A673 (cell line): ENCODE data around the gene CST5. TPM values are rescaled to one million over a fixed set of nuclear protein-coding genes. Genes with fewer than 3 reads are reported as not detected.
"Not testable (repeated sequence)": the region's sequence is repeated elsewhere in the genome, so short reads cannot be mapped to it uniquely, and the experiment has no call there.

Experiments used
- BruUV-seq: library from RNA; stranded (reverse); fragments of 400-500 nt; replicated peaks from 2 replicates; lab custom pipeline; 2021; lab: Mats Ljungman, UMichigan
- CTCF ChIA-PET: fragments of 300-600 bp; sonication (Branson Sonifier 250); formaldehyde crosslinking; loops from one replicate; lab custom pipeline; 2022; ENCODE audit warnings: antibody characterized with exemption; lab: Charles Lee
- POLR2A ChIA-PET: fragments of 300-600 bp; sonication (Branson Sonifier 250); formaldehyde crosslinking; loops from one replicate; lab custom pipeline; 2022; ENCODE audit warnings: antibody characterized with exemption; ENCODE audit not compliant: low non-redundant PET; lab: Charles Lee
- DNase-seq: peaks from one replicate; pipeline ENCODE4 v3.0.0-alpha.2; 2015; ENCODE audit warnings: low spot score
- H3K27ac ChIP-seq: fragments of 200-600 bp; sonication (generic); 2 replicates; pipeline ENCODE4 v1.5.1; 2016; ENCODE audit warnings: mixed run types, low read depth, mild to moderate bottlenecking, mixed read lengths, antibody characterized with exemption, low read length; ENCODE audit not compliant: poor library complexity, severe bottlenecking
- H3K27me3 ChIP-seq: fragments of 200-600 bp; sonication (generic); replicated peaks from 2 replicates; pipeline ENCODE4 v1.6.1; 2017; ENCODE audit warnings: mixed run types, low read depth, mild to moderate bottlenecking, mixed read lengths, antibody characterized with exemption, low read length; ENCODE audit not compliant: insufficient read depth, poor library complexity
- H3K36me3 ChIP-seq: fragments of 200-600 bp; sonication (generic); 2 replicates; pipeline ENCODE4 v1.6.1; 2016; ENCODE audit warnings: mixed run types, mild to moderate bottlenecking, mixed read lengths, antibody characterized with exemption, low read length; ENCODE audit not compliant: insufficient read depth, poor library complexity, severe bottlenecking
- H3K4me1 ChIP-seq: fragments of 200-600 bp; sonication (generic); 2 replicates; pipeline ENCODE4 v1.6.1; 2017; ENCODE audit warnings: mixed run types, mild to moderate bottlenecking, mixed read lengths, antibody characterized with exemption, low read length; ENCODE audit not compliant: insufficient read depth, poor library complexity, severe bottlenecking
- H3K4me3 ChIP-seq: fragments of 200-600 bp; sonication (generic); 2 replicates; pipeline ENCODE4 v1.5.1; 2016; ENCODE audit warnings: low read depth, mixed run types, mild to moderate bottlenecking, mixed read lengths, low read length; ENCODE audit not compliant: poor library complexity, severe bottlenecking
- H3K9me3 ChIP-seq: fragments of 200-600 bp; sonication (generic); 2 replicates; pipeline ENCODE4 v1.6.1; 2016; ENCODE audit warnings: mixed run types, low read depth, mild to moderate bottlenecking, mixed read lengths, antibody characterized with exemption, low read length; ENCODE audit not compliant: poor library complexity, severe bottlenecking
- CTCF ChIP-seq: fragments of 300-800, 200-600 bp; sonication (generic); conservative IDR thresholded peaks from 2 replicates; pipeline ENCODE4 v1.5.1; 2017; ENCODE audit warnings: low read depth, mild to moderate bottlenecking, antibody characterized with exemption, low read length, moderate library complexity, mixed read lengths
- EZH2 ChIP-seq: fragments of 200-600 bp; sonication (generic); IDR thresholded peaks from 2 replicates; pipeline ENCODE4 v1.6.1; 2017; ENCODE audit warnings: borderline replicate concordance, low read depth, mild to moderate bottlenecking, mixed read lengths, antibody characterized with exemption, low read length; ENCODE audit not compliant: poor library complexity, severe bottlenecking
- intact Hi-C: fragments of 100-400 bp; cut with micrococcal nuclease; formaldehyde crosslinking; loops from one replicate; pipeline ENCODE4 v1.10.0; 2022; ENCODE audit not compliant: unreplicated experiment
- total RNA-seq: library from RNA; stranded (reverse); gene quantifications from 2 replicates; pipeline ENCODE4 v1.2.3, GENCODE V29; 2021

CST5 gene
- total RNA-seq, 1 experiment from 2014 or later = not detected

GRCh38 chr20:23835716-23836115, 43.8 kb downstream of the CST5 start:
- no peak overlapping the region for H3K4me3 ChIP-seq
- no peaks in the 10 kb centered on the region for H3K9me3 ChIP-seq
- no peak for TF ChIP-seq EZH2
- TF ChIP-seq CTCF = no peak
- no peaks in the 10 kb centered on the region for H3K27me3 ChIP-seq
- no peaks in the 10 kb centered on the region for H3K4me1 ChIP-seq
- H3K27ac ChIP-seq = no peak overlapping the region
- POLR2A ChIA-PET = no interaction called here
- H3K36me3 ChIP-seq = no peaks in the 10 kb centered on the region
- no TSS peak for BruUV-seq
- intact Hi-C loops = no loop called here
- no peak for DNase-seq
- CTCF ChIA-PET = no interaction called here

- no peaks in the 10 kb centered on the region for H3K9me3 ChIP-seq
- no peak overlapping the region for H3K4me3 ChIP-seq
- no TSS peak for BruUV-seq
- TF ChIP-seq EZH2 = no peak
- no peak for TF ChIP-seq CTCF
- intact Hi-C loops = no loop called here
- ChIA-PET CTCF (no interaction called here), POLR2A (no interaction called here)
- H3K36me3 ChIP-seq = no peaks in the 10 kb centered on the region
- no peaks in the 10 kb centered on the region for H3K27me3 ChIP-seq
- H3K4me1 ChIP-seq = no peaks in the 10 kb centered on the region
- DNase-seq = no peak
- H3K27ac ChIP-seq = no peak overlapping the region
Observed at GRCh38 chr20:23832775-23833513, 46.6 kb downstream of the CST5 start.

DNA sequence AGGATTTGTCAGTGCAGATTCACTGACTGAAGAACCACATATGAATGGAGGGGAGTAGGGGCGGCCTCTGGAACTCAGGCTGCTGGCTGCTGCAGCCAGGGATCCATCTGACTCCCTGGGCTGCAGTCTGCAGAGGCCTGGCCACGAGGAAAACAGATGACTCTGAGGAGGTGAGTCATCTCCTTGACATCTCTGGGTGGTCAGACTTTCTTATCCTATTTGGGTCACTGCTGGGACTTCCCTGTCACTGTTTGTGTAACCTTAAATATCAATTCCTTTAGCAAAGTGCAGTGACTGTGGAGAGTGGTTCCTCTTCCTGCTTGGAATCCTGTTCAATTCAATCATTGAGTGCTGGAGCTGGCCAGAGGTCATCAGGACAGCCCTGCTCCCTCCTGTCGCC, 47.6 kb downstream of the CST5 start:
- H3K4me1 ChIP-seq, H3K27ac ChIP-seq, BruUV-seq, H3K4me3 ChIP-seq, POLR2A ChIA-PET, H3K36me3 ChIP-seq, H3K9me3 ChIP-seq, CTCF ChIA-PET, DNase-seq, H3K27me3 ChIP-seq, intact Hi-C loops: not testable (repeated sequence)

DNA sequence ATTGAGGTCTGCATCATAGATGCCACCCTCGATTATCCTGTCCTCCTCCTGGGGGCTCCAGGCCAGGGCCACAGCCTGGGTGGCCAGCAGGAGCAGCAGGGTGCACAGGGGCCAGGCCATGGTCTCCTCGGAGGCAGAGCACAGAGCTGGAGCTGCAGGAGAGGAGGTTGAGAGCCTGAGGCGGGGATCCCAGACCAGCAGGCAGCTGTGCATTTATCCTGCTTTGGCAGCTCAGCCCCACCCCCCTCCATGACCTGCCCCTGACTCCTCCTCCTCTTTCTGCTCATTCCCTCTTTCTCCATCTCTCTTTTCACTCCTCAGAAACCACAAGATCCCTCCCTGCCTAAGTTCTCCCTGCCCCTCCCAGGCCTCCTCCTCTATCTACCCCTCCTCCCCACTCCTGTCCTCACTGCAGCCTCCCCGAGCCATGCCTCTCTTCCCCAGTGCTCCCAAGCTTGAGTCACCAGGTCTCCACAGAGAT, 53.0 kb downstream of the CST5 start, which contains the start of gene CST2:
TSS of gene CST2 (minus strand) at position 189 of the 481 bp plus-strand sequence. CDS start at position 120, 69 bp downstream.
- Histone ChIP-seq H3K27me3 (no peaks in the 10 kb centered on the region), H3K27ac (no peak within 1 kb of the TSS), H3K9me3 (no peaks in the 10 kb centered on the region), H3K4me3 (no peak within 1 kb of the TSS), H3K4me1 (no peaks in the 10 kb centered on the region), H3K36me3 (no peaks in the 10 kb centered on the region)
- ChIA-PET POLR2A (no interaction called here), CTCF (no interaction called here)
- intact Hi-C loops = no loop called here
- no peak for DNase-seq
- TF ChIP-seq CTCF (no peak), EZH2 (no peak)
- no TSS peak for BruUV-seq
